GM12872 (cell line): ENCODE results near the gene ALG9.

ENCODE experiments used
- CTCF ChIP-seq: IDR thresholded peaks from 3 replicates; pipeline ENCODE4 v1.5.1; 2011; ENCODE audit warnings: low read depth, mild to moderate bottlenecking, low read length, moderate library complexity; ENCODE audit not compliant: insufficient read depth

The ALG9 gene

GRCh38 chr11:111788464-111788863, 82.9 kb downstream of the ALG9 start:
- TF ChIP-seq CTCF: no peak

- TF ChIP-seq CTCF: no peak
These were observed 83.3 kb downstream of the ALG9 start for GRCh38 chr11:111788051-111788450.

GRCh38 chr11:111785886-111786412, 85.4 kb downstream of the ALG9 start:
- no peak for TF ChIP-seq CTCF

- no peak for TF ChIP-seq CTCF
These were observed 86.3 kb downstream of the ALG9 start for GRCh38 chr11:111785076-111785475.

- no peak for TF ChIP-seq CTCF
These were observed 89.2 kb downstream of the ALG9 start for GRCh38 chr11:111782109-111782741.

GRCh38 chr11:111779118-111779517, 92.3 kb downstream of the ALG9 start:
- TF ChIP-seq CTCF: no peak

GRCh38 chr11:111778047-111778558, 93.3 kb downstream of the ALG9 start:
- TF ChIP-seq CTCF: no peak
